HEK293 (cell line): ENCODE measurements around the gene SERPINI1.

Source experiments
- CTCF ChIA-PET: fragments of 350-600 bp; formaldehyde crosslinking; extraction: SDS; loops from one replicate; lab custom pipeline; 2021; ENCODE audit warnings: antibody characterized with exemption; lab: Yijun Ruan, JAX
- POLR2A ChIA-PET: fragments of 300-600 bp; formaldehyde crosslinking; extraction: SDS; loops from one replicate; lab custom pipeline; 2020; ENCODE audit warnings: antibody characterized with exemption, inconsistent platforms; lab: Yijun Ruan, JAX
- H3K27ac ChIP-seq: fragments of 200-500 bp; sonication (Bioruptor generic); 2 replicates; pipeline ENCODE4 v1.5.1; 2014; ENCODE audit warnings: low read depth, low read length, control low read depth, inconsistent platforms; ENCODE audit errors: extremely low read depth
- H3K36me3 ChIP-seq, 2 experiments: fragments of 200-500 bp in 1 of 2; sonication (Bioruptor generic) in 1 of 2; 1 replicate in 1 of 2; 2 replicates in 1 of 2; pipeline ENCODE4 v1.5.1; 2014 to 2017; ENCODE audit warnings: inconsistent platforms in 2 of 2, low read length in 2 of 2; ENCODE audit not compliant: control insufficient read depth in 2 of 2, insufficient read depth in 1 of 2
- H3K4me1 ChIP-seq: fragments of 200-500 bp; sonication (Bioruptor generic); 2 replicates; pipeline ENCODE4 v1.5.1; 2014; ENCODE audit warnings: mild to moderate bottlenecking, low read length, inconsistent platforms; ENCODE audit not compliant: control insufficient read depth, insufficient read depth
- H3K4me3 ChIP-seq: 2 replicates; pipeline ENCODE4 v1.5.1; 2011; ENCODE audit warnings: low read depth, mild to moderate bottlenecking, control low read depth, low read length, moderate library complexity
- H3K9me3 ChIP-seq: fragments of 200-500 bp; sonication (Bioruptor generic); 2 replicates; pipeline ENCODE4 v1.5.1; 2014; ENCODE audit warnings: low read depth, low read length, inconsistent platforms; ENCODE audit not compliant: control insufficient read depth, insufficient read depth
- ATF2 ChIP-seq: fragments of 450-650 bp; formaldehyde crosslinking; IDR thresholded peaks from 2 replicates; pipeline ENCODE4 v1.5.1; 2016; ENCODE audit warnings: missing biosample characterization, missing genetic modification characterization, low read depth
- GFI1B ChIP-seq: fragments of 450-650 bp; formaldehyde crosslinking; IDR thresholded peaks from 2 replicates; pipeline ENCODE4 v1.5.1; 2016; ENCODE audit warnings: missing biosample characterization, missing genetic modification characterization
- KLF10 ChIP-seq: fragments of 450-650 bp; IDR thresholded peaks from 2 replicates; pipeline ENCODE4 v1.5.1; 2018; ENCODE audit warnings: missing biosample characterization, mild to moderate bottlenecking, missing genetic modification characterization
- KLF7 ChIP-seq: fragments of 450-650 bp; formaldehyde crosslinking; IDR thresholded peaks from 2 replicates; pipeline ENCODE4 v1.5.1; 2016; ENCODE audit warnings: missing biosample characterization, missing genetic modification characterization, borderline replicate concordance
- RBAK ChIP-seq: fragments of 450-650 bp; formaldehyde crosslinking; IDR thresholded peaks from 2 replicates; pipeline ENCODE4 v1.5.1; 2016; ENCODE audit warnings: missing biosample characterization, missing genetic modification characterization
- TCF7L2 ChIP-seq: IDR thresholded peaks from 2 replicates; pipeline ENCODE4 v1.6.1; 2011; ENCODE audit warnings: low read depth, mild to moderate bottlenecking, inconsistent platforms, low read length, moderate library complexity, borderline replicate concordance
- YY2 ChIP-seq: fragments of 450-650 bp; formaldehyde crosslinking; IDR thresholded peaks from 2 replicates; pipeline ENCODE4 v1.5.1; 2016; ENCODE audit warnings: missing biosample characterization, missing genetic modification characterization
- ZNF140 ChIP-seq: fragments of 450-650 bp; formaldehyde crosslinking; IDR thresholded peaks from 2 replicates; pipeline ENCODE4 v1.5.1; 2016; ENCODE audit warnings: missing biosample characterization, missing genetic modification characterization
- ZNF274 ChIP-seq, 2 experiments: fragments of 200-500 bp in 1 of 2; fragments of 450-650 bp in 1 of 2; sonication (Bioruptor generic) in 1 of 2; formaldehyde crosslinking in 1 of 2; IDR thresholded peaks; 2 replicates each; pipeline versions ENCODE4 v1.5.1 to v1.6.1; 2014 to 2016; ENCODE audit warnings: borderline replicate concordance in 1 of 2, inconsistent platforms in 1 of 2, low read length in 1 of 2, missing biosample characterization in 1 of 2, missing genetic modification characterization in 1 of 2
- ZNF335 ChIP-seq: fragments of 450-650 bp; formaldehyde crosslinking; conservative IDR thresholded peaks from 2 replicates; pipeline ENCODE4 v1.5.1; 2016; ENCODE audit warnings: missing biosample characterization, missing genetic modification characterization
- ZNF366 ChIP-seq: fragments of 450-650 bp; formaldehyde crosslinking; conservative IDR thresholded peaks from 2 replicates; pipeline ENCODE4 v1.5.1; 2016; ENCODE audit warnings: missing biosample characterization, missing genetic modification characterization
- ZNF416 ChIP-seq: fragments of 450-650 bp; formaldehyde crosslinking; IDR thresholded peaks from 2 replicates; pipeline ENCODE4 v1.5.1; 2016; ENCODE audit warnings: missing biosample characterization, missing genetic modification characterization
- ZNF558 ChIP-seq: fragments of 450-650 bp; formaldehyde crosslinking; IDR thresholded peaks from 2 replicates; pipeline ENCODE4 v1.5.1; 2016; ENCODE audit warnings: missing biosample characterization, missing genetic modification characterization
- ZNF585B ChIP-seq: fragments of 450-650 bp; formaldehyde crosslinking; IDR thresholded peaks from 2 replicates; pipeline ENCODE4 v1.5.1; 2016; ENCODE audit warnings: missing biosample characterization, missing genetic modification characterization
- ZNF664 ChIP-seq: fragments of 450-650 bp; formaldehyde crosslinking; IDR thresholded peaks from 2 replicates; pipeline ENCODE4 v1.5.1; 2016; ENCODE audit warnings: missing biosample characterization, missing genetic modification characterization
- TF ChIP-seq, protein P1 (sequence below): fragments of 450-650 bp; formaldehyde crosslinking; IDR thresholded peaks from 2 replicates; pipeline ENCODE4 v1.5.1; 2017; ENCODE audit warnings: missing biosample characterization, missing genetic modification characterization
- TF ChIP-seq, protein P2 (sequence below): fragments of 450-650 bp; formaldehyde crosslinking; IDR thresholded peaks from 2 replicates; pipeline ENCODE4 v1.5.1; 2017; ENCODE audit warnings: missing biosample characterization, mild to moderate bottlenecking, missing genetic modification characterization, moderate library complexity
- TF ChIP-seq, protein P3 (sequence below): fragments of 450-650 bp; formaldehyde crosslinking; IDR thresholded peaks from 2 replicates; pipeline ENCODE4 v1.5.1; 2017; ENCODE audit warnings: missing biosample characterization, missing genetic modification characterization
- TF ChIP-seq, protein P4 (sequence below): fragments of 450-650 bp; formaldehyde crosslinking; IDR thresholded peaks from 2 replicates; pipeline ENCODE4 v1.5.1; 2016; ENCODE audit warnings: missing biosample characterization, missing genetic modification characterization
- TF ChIP-seq, protein P5 (sequence below): fragments of 450-650 bp; formaldehyde crosslinking; IDR thresholded peaks from 2 replicates; pipeline ENCODE4 v1.5.1; 2016; ENCODE audit warnings: missing biosample characterization, missing genetic modification characterization

The SERPINI1 gene

GRCh38 chr3:167750272-167750971 is 14.9 kb downstream of the SERPINI1 start:
- ChIA-PET CTCF (interaction anchor here (1.4 kb wide), 1 partner anchor 9 kb away, joined by 6 read pairs; no protein-coding TSS in a partner anchor), POLR2A (interaction anchor here (0.8 kb wide), 1 partner anchor 15 kb away, joined by 3 read pairs; the partner anchor contains the start of gene SERPINI1)
- H3K27ac ChIP-seq = no peak overlapping the region
- H3K4me1 ChIP-seq = no peaks in the 10 kb centered on the region
- no peaks in the 10 kb centered on the region for H3K36me3 ChIP-seq
- H3K9me3 ChIP-seq = no peaks in the 10 kb centered on the region
- TF ChIP-seq GFI1B (tag by site-specific recombination) (no peak), ZNF274 (IDR thresholded peaks at IDR 0.05; ENCODE audit: low read length) (no peak), ZNF274 (tag by site-specific recombination; IDR thresholded peaks at IDR 0.05; ENCODE audit: borderline replicate concordance) (no peak)
- TF ChIP-seq, protein P1, sequence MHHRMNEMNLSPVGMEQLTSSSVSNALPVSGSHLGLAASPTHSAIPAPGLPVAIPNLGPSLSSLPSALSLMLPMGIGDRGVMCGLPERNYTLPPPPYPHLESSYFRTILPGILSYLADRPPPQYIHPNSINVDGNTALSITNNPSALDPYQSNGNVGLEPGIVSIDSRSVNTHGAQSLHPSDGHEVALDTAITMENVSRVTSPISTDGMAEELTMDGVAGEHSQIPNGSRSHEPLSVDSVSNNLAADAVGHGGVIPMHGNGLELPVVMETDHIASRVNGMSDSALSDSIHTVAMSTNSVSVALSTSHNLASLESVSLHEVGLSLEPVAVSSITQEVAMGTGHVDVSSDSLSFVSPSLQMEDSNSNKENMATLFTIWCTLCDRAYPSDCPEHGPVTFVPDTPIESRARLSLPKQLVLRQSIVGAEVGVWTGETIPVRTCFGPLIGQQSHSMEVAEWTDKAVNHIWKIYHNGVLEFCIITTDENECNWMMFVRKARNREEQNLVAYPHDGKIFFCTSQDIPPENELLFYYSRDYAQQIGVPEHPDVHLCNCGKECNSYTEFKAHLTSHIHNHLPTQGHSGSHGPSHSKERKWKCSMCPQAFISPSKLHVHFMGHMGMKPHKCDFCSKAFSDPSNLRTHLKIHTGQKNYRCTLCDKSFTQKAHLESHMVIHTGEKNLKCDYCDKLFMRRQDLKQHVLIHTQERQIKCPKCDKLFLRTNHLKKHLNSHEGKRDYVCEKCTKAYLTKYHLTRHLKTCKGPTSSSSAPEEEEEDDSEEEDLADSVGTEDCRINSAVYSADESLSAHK = no peak
- TF ChIP-seq, protein P2, sequence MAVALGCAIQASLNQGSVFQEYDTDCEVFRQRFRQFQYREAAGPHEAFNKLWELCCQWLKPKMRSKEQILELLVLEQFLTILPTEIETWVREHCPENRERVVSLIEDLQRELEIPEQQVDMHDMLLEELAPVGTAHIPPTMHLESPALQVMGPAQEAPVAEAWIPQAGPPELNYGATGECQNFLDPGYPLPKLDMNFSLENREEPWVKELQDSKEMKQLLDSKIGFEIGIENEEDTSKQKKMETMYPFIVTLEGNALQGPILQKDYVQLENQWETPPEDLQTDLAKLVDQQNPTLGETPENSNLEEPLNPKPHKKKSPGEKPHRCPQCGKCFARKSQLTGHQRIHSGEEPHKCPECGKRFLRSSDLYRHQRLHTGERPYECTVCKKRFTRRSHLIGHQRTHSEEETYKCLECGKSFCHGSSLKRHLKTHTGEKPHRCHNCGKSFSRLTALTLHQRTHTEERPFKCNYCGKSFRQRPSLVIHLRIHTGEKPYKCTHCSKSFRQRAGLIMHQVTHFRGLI = no peak
- H3K4me3 ChIP-seq = no peak overlapping the region

GRCh38 chr3:167754049-167754448 is 18.5 kb downstream of the SERPINI1 start:
- no peaks in the 10 kb centered on the region for H3K4me1 ChIP-seq
- H3K36me3 ChIP-seq = no peaks in the 10 kb centered on the region
- ChIA-PET CTCF (no interaction called here), POLR2A (interaction anchor here (1.7 kb wide), 1 partner anchor 19 kb away, joined by 4 read pairs; the partner anchor contains the start of genes PDCD10 and SERPINI1)
- no peak overlapping the region for H3K27ac ChIP-seq
- H3K4me3 ChIP-seq = no peak overlapping the region
- no peaks in the 10 kb centered on the region for H3K9me3 ChIP-seq
- TF ChIP-seq, protein P3, sequence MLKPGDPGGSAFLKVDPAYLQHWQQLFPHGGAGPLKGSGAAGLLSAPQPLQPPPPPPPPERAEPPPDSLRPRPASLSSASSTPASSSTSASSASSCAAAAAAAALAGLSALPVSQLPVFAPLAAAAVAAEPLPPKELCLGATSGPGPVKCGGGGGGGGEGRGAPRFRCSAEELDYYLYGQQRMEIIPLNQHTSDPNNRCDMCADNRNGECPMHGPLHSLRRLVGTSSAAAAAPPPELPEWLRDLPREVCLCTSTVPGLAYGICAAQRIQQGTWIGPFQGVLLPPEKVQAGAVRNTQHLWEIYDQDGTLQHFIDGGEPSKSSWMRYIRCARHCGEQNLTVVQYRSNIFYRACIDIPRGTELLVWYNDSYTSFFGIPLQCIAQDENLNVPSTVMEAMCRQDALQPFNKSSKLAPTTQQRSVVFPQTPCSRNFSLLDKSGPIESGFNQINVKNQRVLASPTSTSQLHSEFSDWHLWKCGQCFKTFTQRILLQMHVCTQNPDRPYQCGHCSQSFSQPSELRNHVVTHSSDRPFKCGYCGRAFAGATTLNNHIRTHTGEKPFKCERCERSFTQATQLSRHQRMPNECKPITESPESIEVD (tag by site-specific recombination) = no peak
- TF ChIP-seq ZNF558 = no peak
- TF ChIP-seq, protein P4, sequence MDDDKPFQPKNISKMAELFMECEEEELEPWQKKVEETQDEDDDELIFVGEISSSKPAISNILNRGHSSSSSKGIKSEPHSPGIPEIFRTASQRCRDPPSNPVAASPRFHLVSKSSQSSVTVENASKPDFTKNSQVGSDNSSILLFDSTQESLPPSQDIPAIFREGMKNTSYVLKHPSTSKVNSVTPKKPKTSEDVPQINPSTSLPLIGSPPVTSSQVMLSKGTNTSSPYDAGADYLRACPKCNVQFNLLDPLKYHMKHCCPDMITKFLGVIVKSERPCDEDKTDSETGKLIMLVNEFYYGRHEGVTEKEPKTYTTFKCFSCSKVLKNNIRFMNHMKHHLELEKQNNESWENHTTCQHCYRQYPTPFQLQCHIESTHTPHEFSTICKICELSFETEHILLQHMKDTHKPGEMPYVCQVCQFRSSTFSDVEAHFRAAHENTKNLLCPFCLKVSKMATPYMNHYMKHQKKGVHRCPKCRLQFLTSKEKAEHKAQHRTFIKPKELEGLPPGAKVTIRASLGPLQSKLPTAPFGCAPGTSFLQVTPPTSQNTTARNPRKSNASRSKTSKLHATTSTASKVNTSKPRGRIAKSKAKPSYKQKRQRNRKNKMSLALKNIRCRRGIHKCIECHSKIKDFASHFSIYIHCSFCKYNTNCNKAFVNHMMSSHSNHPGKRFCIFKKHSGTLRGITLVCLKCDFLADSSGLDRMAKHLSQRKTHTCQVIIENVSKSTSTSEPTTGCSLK = no peak

DNA sequence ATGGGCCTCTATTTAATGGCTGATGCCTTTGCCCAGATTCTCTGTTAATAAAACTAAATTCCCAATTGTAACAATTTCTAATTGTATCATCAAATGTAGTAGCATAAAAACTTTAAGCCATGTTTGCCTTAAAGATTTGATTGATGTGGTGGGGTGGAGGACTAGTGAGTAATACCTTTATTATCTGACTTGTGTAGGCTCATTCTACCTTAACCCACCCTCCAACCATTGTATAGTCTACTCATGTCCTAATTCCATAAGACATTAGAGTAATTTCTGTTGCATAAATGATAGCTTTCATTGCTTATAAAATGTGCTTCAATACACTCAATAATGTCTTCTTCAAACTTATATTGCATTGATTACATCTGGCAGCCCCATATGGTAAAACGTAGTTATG is 25.8 kb downstream of the SERPINI1 start:
- H3K4me3 ChIP-seq = no peak overlapping the region
- ChIA-PET CTCF (no interaction called here), POLR2A (no interaction called here)
- H3K9me3 ChIP-seq = no peaks in the 10 kb centered on the region
- H3K4me1 ChIP-seq = no peaks in the 10 kb centered on the region
- no peak overlapping the region for H3K27ac ChIP-seq
- H3K36me3 ChIP-seq = no peaks in the 10 kb centered on the region
- TF ChIP-seq KLF10 (tag by site-specific recombination) (no peak), ZNF416 (tag by site-specific recombination) (no peak), ZNF585B (tag by site-specific recombination) (no peak), ZNF664 (tag by site-specific recombination) (no peak), KLF7 (tag by site-specific recombination) (no peak), ATF2 (no peak), RBAK (tag by site-specific recombination) (no peak), ZNF366 (tag by site-specific recombination) (no peak), ZNF140 (tag by site-specific recombination) (no peak), ZNF335 (tag by site-specific recombination) (no peak), YY2 (tag by site-specific recombination) (no peak), TCF7L2 (no peak)
- TF ChIP-seq, protein P5, sequence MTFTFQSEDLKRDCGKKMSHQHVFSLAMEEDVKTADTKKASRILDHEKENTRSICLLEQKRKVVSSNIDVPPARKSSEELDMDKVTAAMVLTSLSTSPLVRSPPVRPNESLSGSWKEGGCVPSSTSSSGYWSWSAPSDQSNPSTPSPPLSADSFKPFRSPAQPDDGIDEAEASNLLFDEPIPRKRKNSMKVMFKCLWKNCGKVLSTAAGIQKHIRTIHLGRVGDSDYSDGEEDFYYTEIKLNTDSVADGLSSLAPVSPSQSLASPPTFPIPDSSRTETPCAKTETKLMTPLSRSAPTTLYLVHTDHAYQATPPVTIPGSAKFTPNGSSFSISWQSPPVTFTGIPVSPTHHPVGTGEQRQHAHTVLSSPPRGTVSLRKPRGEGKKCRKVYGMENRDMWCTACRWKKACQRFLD (tag by site-specific recombination) = no peak
